Left colon (tissue), 2 donors: ENCODE measurements around the gene COL7A1. TPM values are rescaled to one million over a fixed set of nuclear protein-coding genes. Genes with fewer than 3 reads are reported as not detected.

ENCODE experiments used
- ATAC-seq: fragments of 200-7000 bp; cut with Tn5 transposase; one replicate; pipeline ENCODE4 v1.9.1; 2020; ENCODE audit warnings: mild to moderate bottlenecking, moderate library complexity
- DNase-seq, 2 donors: peaks; one replicate each; pipeline ENCODE4 v3.0.0-alpha.2; 2020
- intact Hi-C, 2 donors: fragments of 100-400 bp; cut with DNase I in 1 of 2; cut with micrococcal nuclease in 1 of 2; formaldehyde crosslinking; loops; one replicate each; pipeline versions ENCODE4 v1.11.2 to v1.14.0; 2022; cut with DNase I, micrococcal nuclease
- microRNA-seq, 2 donors: library from miRNA; unstranded; fragments of <30 nt; microRNA quantifications; one replicate each; pipeline versions ENCODE4 v1.1.0 to v1.2.0, GENCODE V29; 2020
- total RNA-seq, 2 donors: library from RNA; stranded (reverse); fragmentation: NEBNext Ultra II Directional; extraction: Animal tissue kit (Norgen Biotek cat#: 25700); gene quantifications; one replicate each; pipeline ENCODE4 v1.2.1, GENCODE V29; 2021
- donor health status: DM: no; HTN: no; CAD: no.
- donor health status: DM: yes; HTN: yes; CAD: no.

Gene COL7A1
- total RNA-seq, 2 donors from 2014 or later, result 4.5 to 5.7 TPM

GRCh38 chr3:48528048-48528447 is 67.1 kb downstream of the COL7A1 start:
- ATAC-seq (no peak), DNase-seq (no peak)
- intact Hi-C loops, result no loop called here

- intact Hi-C loops, result no loop called here
- DNase-seq (no peak), ATAC-seq (no peak)
Observed at GRCh38 chr3:48524970-48525369, 70.2 kb downstream of the COL7A1 start.

- ATAC-seq, result peak; percentile 76
- DNase-seq, result peak in 1 of 2 donors; percentile 20
- intact Hi-C loops, result no loop called here
Observed at GRCh38 chr3:48521635-48522034, 73.5 kb downstream of the COL7A1 start.

GRCh38 chr3:48519277-48519643 is 75.9 kb downstream of the COL7A1 start:
- intact Hi-C loops, result no loop called here
- DNase-seq (no peak), ATAC-seq (no peak)

GRCh38 chr3:48518638-48519276 is 76.4 kb downstream of the COL7A1 start:
- intact Hi-C loops, result no loop called here
- ATAC-seq, result no peak

GRCh38 chr3:48518069-48518468 is 77.1 kb downstream of the COL7A1 start:
- no peak for DNase-seq
- intact Hi-C loops, result no loop called here
- no peak for ATAC-seq

More at GRCh38 chr3:48518638-48519276, 76.4 kb downstream of the COL7A1 start:
- DNase-seq, result no peak

- DNase-seq, result no peak
- intact Hi-C loops, result no loop called here
- ATAC-seq, result no peak
Observed at GRCh38 chr3:48516571-48516970, 78.6 kb downstream of the COL7A1 start.

- DNase-seq, result no peak
Observed at GRCh38 chr3:48514431-48515227, 80.5 kb downstream of the COL7A1 start.

More at GRCh38 chr3:48514431-48515227, 80.5 kb downstream of the COL7A1 start:
- no peak for ATAC-seq
- intact Hi-C loops, result no loop called here

Small RNAs within 50 kb of the gene (microRNA-seq; reads per million reads assigned to microRNA genes)
- gene MIR4793 (0 reads per million in 2 donors), gene MIR6823 (0 reads per million in 2 donors), gene MIR711 (0 reads per million in 2 donors)

Other genes starting within 250 kb of the COL7A1 start
- not detected for gene FBXW12, start 223.1 kb downstream of the COL7A1 start, total RNA-seq
- gene PLXNB1, start 165.2 kb downstream of the COL7A1 start, total RNA-seq, result 100 to 1,000 TPM in 1 of 2 donors, 10 to 100 TPM in 1; 91.1 to 114 TPM
- gene CCDC51, start 155.2 kb downstream of the COL7A1 start, total RNA-seq, result 10 to 100 TPM; 13.3 to 21.2 TPM
- gene TMA7, start 155.1 kb downstream of the COL7A1 start, total RNA-seq, result 100 to 1,000 TPM; 165 to 192 TPM
- 1 to 10 TPM; 3.8 to 4.4 TPM for gene ATRIP, start 148.6 kb downstream of the COL7A1 start, total RNA-seq
- gene SHISA5, start 91.2 kb downstream of the COL7A1 start, total RNA-seq, result 100 to 1,000 TPM; 103 to 116 TPM
- 1 to 10 TPM; 6.0 to 10.0 TPM for gene PFKFB4, start 38.5 kb downstream of the COL7A1 start, total RNA-seq
- not detected for gene UCN2, start 31.5 kb downstream of the COL7A1 start, total RNA-seq
- 100 to 1,000 TPM; 613 to 797 TPM for gene UQCRC1, start 14.3 kb upstream of the COL7A1 start, total RNA-seq
- 1 to 10 TPM in 1 of 2 donors, under 1 TPM in 1; 0.84 to 2.2 TPM for gene TMEM89, start 26.4 kb upstream of the COL7A1 start, total RNA-seq
- gene SLC26A6, start 40.1 kb upstream of the COL7A1 start, total RNA-seq, result 100 to 1,000 TPM; 116 to 121 TPM
- gene CELSR3, start 67.6 kb upstream of the COL7A1 start, total RNA-seq, result 1 to 10 TPM; 1.4 to 2.4 TPM
- gene NCKIPSD, start 90.6 kb upstream of the COL7A1 start, total RNA-seq, result 10 to 100 TPM; 19.5 to 24.8 TPM
- 100 to 1,000 TPM; 112 to 128 TPM for gene IP6K2, start 121.9 kb upstream of the COL7A1 start, total RNA-seq